T follicular helper cell (primary cell): Measurements from ENCODE around the gene BICDL2.

Experiments used
- DNase-seq: peaks from one replicate; pipeline ENCODE4 v3.0.0-alpha.2; 2020; ENCODE audit warnings: low read depth

BICDL2 gene

DNA sequence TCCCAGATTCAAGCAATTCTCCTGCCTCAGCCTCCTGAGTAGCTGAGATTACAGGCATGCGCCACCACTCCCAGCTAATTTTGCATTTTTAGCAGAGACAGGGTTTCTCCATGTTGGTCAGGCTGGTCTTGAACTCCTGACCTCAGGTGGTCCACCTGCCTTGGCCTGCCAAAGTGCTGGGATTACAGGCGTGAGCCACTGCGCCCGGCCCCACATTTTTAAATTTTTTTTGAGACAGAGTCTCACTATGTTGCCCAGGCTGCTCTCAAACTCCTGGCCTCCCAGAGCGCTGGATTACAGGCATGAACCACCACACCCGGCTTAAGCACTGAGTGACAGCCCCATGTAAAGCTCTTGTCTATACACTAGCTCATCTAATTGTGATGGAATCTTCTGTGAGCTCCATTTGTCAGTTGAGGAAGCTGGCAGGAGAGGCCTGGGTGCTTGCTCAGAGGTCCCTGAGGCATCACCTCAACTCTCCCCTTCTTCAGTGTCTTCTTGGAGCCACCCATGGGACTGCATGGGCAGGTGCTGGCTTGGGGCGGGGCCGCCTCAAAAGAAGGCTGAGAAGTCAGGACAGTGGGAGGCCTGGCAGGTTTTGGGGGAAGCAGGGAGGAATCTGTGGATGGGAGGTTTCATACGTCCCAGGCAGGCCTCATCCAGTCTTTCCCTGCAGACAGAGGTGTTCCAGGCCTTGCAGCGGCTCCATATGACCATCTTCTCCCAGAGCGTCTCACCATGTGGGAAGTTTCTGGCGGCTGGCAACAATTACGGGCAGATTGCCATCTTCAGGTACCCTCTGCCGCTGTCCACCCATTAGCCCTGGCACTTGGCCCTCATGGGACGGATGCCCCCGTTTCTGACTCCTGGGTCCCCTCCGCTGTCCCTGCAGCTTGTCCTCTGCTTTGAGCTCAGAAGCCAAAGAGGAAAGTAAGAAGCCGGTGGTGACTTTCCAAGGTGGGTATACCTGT, 11.4 kb downstream of the BICDL2 start:
- no peak for DNase-seq

DNA sequence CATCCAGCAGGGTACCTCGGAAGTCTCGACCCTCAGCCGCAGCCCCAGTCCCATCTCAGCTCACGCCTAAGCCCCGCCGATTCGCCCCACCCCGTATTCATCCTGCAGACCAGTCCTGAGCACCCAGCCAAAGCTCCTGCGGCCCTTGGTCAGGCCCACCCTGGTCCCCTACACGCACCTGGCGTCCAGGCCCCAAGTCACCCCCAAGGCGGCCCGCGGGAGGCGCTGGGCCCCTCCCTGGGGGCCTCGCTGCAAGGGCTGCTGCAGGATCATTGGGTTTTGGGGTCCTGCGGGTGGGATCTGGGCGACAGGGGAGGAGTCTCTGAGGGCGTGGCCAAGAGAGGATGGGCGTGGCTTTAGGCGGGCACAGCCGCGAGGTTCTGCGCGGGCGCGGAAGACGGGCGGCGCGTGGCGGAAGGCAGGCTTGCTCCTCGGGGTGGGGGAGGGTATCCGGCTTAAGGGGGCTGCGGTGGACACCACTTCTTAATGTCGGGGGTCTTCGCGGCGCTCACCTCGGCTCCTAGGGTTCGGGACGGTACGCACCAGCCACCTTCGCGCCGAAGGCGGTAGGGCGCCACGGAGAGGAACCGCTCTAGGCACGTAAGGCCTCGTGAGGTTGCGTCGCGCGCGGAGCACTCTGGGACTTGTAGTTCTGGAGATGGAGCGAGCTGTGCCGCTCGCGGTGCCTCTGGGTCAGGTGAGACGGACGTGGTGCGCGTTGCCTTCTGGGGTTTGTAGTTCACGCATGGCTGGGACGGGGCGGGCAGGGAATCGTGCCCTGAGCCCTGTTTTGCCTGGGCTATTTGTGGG, 12.9 kb downstream of the BICDL2 start, which contains the start of the genes HCFC1R1 and THOC6:
Gene HCFC1R1 (minus strand): TSS at position 274 of the 810 bp plus-strand sequence. CDS start 1 bp downstream, at position 273.
Gene THOC6 (plus strand): TSS at position 367 of the 810 bp plus-strand sequence. CDS start 292 bp downstream, at position 659.
- DNase-seq: peak; percentile 94

- no peak for DNase-seq
These were observed 13.4 kb downstream of the BICDL2 start for GRCh38 chr16:3023415-3023668.

- DNase-seq: no peak
These were observed 13.9 kb downstream of the BICDL2 start for GRCh38 chr16:3022684-3023414.

DNA sequence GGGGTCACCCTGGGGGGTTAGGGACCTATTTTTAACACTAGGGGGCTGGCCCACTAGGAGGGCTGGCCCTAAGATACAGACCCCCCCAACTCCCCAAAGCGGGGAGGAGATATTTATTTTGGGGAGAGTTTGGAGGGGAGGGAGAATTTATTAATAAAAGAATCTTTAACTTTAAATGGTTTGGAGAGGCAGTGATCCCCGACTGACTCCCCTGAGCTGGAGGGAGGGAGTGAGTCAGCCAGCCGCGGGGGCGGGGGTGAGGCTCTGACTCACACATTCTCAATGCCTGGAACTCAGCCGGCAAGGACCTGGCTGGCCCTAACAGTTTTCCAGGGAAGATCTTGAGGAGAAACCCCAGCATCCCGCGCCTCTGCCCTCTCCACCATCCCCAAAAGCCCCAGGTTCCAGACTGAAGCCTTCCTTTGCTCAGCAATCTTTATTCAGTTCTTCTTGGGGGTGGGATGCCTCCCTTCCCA, 14.5 kb downstream of the BICDL2 start:
- peak; percentile 72 for DNase-seq

- peak; percentile 75 for DNase-seq
These were observed 15.1 kb downstream of the BICDL2 start for GRCh38 chr16:3021449-3022207.

DNA sequence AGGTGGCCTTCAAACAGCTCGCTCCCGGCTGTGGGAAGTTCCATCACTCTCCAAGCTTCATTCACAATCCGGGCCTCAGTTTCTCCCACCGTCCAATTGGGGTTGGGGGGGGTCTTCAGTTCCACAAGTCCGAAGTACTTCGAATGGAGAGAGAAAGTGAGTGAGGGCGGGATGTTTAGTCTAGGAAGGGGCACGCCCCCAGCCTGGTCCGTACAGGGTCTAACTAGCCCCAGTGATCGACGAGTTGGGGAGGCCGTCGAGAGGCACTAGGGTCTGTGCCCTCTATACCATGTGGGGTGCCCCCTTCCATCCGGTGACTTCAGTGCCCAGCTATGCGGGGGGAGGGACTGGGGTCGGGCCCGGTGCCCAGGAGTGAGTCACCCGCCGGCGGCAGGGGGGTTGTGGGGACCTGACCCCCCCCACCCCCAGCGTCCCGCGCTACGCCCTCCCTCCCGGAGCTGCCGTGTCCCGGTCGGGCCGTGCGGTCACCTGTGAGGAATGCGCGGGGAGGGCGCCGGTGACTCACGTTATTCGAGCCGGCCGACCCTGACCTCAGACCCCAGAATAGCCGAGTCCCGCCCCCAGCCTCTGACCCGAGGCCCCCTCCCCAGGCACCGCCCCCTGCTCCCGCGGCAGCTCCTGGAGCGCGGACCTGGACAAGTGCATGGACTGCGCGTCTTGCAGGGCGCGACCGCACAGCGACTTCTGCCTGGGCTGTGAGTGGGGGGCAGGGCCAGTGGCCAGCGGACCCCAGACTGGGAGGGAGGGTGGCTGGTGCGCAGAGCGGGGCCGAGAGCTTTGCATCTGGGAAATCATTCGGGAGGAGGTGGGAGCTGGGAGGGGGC, 15.9 kb downstream of the BICDL2 start:
- peak; percentile 67 for DNase-seq

GRCh38 chr16:3020247-3020603, 16.5 kb downstream of the BICDL2 start, which contains the start of gene TNFRSF12A:
Gene TNFRSF12A (plus strand): TSS chr16:3020368. CDS start chr16:3020398, 30 bp downstream.
- peak; percentile 44 for DNase-seq

- DNase-seq: no peak
These were observed 17.0 kb downstream of the BICDL2 start for GRCh38 chr16:3019594-3020246.

DNA sequence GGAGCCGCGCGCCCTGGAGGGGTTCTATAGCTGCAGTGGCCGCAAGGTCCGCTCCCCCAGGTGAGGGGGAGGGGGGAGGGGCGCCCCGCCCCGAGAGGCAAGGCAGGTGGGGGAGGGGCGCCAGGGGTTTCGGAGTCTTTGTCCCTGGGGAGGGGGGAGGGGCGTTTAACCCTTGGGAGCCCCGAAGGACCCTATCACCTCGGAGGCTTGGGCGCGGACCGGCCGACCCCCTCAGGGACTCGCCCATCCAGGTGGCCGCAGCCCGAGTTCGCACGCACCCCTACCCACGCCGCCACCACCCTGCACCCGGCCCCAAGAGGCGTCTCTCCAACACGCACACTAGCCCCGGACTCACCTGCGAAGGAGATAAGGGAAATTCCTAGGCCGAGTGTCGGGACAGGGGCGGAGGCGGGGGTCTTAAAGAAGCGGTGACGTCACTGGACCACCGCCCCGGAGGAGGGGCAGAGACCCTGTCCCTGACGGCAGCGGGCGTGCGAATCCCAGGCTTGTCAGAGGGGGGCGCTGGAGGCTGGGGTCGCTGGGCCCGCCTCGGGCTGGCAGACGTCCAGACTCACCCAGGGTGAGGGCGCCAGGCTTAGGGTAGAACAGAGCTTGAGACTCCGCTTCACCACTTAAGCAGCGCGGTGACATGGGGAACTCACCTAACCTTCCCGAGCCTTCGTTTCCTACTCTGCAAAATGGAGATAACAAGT, 18.8 kb downstream of the BICDL2 start, which contains the start of gene CLDN6:
Gene CLDN6 (minus strand): TSS at position 390 of the 713 bp plus-strand sequence. CDS start 2,162 bp downstream, outside the sequence.
- no peak for DNase-seq

DNA sequence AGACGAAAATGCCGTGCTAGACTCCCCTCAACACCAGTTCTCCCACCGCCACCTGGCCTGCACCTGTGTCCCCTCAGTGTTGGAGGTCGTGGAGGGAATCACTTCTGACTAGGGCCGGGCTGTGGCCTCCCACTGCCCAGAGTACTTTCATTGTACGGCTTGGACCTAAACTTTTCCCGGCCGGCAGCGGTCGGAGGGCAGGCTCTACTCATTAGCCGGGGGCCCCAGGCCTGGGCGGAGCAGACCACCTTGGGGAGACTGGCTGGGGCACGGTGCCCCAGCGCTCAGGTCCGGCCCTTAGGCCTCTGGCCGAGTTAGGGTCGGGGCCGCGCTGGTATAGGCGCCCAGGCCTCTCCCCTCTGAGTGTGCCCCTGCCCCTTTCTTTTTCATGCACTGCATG, 19.4 kb downstream of the BICDL2 start:
- DNase-seq: no peak

DNA sequence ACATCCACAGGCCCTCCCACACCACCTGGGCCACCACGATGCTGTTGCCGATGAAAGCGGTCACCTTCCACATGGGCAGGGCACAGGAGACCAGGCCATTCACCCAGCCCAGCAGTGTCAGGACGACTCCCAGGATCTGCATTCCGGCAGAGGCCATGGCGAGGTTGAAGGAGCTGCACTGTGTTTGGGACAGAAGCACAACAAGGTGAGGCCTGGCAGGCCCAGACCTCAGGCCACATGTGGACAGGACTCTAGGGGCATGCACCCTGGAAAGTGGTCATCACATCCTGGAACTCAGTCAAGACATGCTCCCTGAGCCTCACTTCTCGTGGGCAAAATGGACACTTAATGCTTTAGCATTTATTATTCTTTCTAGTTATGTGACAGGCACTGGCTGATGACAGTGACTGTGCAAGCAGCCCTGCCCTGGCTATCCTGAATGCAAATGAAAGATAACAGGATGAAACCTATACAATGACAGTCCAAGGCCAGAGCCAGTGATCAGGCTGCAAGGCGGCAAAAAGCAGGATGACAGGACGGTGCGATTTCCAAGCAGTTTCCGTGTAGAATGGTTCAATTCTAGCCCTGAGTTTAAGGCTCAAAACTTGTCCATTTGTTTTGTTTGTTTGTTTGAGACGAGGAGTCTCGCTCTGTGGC, 20.8 kb downstream of the BICDL2 start:
- DNase-seq: no peak

GRCh38 chr16:3014971-3015370, 21.8 kb downstream of the BICDL2 start:
- DNase-seq: no peak

- DNase-seq: no peak
These were observed 22.6 kb downstream of the BICDL2 start for GRCh38 chr16:3013998-3014690.

GRCh38 chr16:3013491-3013951, 23.2 kb downstream of the BICDL2 start:
- DNase-seq: no peak

DNA sequence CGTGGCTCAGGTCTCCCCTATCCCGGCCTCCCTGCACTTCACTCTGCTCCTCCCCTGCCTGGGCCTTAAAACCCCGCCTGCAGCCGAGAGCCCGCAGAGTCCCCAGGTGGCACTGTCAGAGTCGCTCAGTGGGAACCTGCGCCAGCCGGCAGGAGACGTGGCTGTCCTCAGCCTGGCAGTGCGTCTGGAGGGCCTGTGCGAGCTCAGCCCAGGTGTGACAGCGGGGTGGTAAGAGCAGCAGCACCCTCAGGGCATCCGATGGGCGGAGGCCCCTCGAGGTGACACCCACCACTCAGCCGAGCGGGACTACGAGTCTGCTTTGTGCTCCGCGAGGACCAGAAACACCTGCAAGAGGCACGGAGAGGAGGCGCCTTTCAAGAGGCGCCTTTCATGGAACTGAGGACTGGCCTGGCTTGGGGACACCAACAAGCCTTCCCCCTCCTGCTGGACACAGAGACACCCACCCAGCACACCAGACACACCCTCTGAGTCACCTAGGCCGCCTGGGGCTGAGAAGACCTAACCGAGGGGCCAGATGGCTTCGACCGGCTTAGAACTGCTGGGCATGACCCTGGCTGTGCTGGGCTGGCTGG, 23.8 kb downstream of the BICDL2 start, which contains the start of gene CLDN9:
Gene CLDN9 (plus strand): TSS at position 96 of the 593 bp plus-strand sequence. CDS start 440 bp downstream, at position 536.
- no peak for DNase-seq

DNA sequence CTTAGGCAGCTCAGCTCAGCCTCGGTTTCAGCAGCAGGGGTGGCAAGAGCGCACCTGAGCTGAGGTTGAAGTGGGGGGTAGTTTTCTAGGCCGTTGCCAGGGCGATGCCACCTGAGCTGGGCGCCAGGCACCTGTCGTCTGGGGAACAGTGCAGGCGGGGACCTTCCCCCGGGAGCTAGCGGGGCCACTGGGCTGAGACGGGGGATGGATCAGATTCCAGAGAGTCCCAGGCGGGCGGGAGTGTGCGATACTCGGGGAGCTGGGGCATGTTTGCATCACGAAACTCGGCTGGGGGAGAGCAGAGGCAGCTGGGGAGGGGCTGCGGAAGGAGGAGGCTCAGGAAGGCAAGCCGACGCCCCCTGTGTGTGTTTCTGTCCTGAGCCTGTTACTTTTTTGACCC, 24.5 kb downstream of the BICDL2 start:
- DNase-seq: no peak
